Activated naive CD8-positive, alpha-beta T cell (primary cell): ENCODE measurements around the gene SIGLEC7.

ENCODE experiments used
- H3K27ac Mint-ChIP-seq: one replicate; pipeline ENCODE4 v1.8.0; 2021; ENCODE audit warnings: mixed read lengths
- H3K27me3 Mint-ChIP-seq: one replicate; pipeline ENCODE4 v1.8.0; 2021; ENCODE audit warnings: mixed read lengths
- H3K36me3 Mint-ChIP-seq: one replicate; pipeline ENCODE4 v1.8.0; 2021; ENCODE audit warnings: mixed read lengths
- H3K4me1 Mint-ChIP-seq: one replicate; pipeline ENCODE4 v1.8.0; 2021; ENCODE audit warnings: low read depth, mixed read lengths
- H3K4me3 Mint-ChIP-seq: one replicate; pipeline ENCODE4 v1.8.0; 2021; ENCODE audit warnings: mild to moderate bottlenecking, mixed read lengths
- H3K9me3 Mint-ChIP-seq: one replicate; pipeline ENCODE4 v1.8.0; 2021; ENCODE audit warnings: low read depth, mixed read lengths

The SIGLEC7 gene

DNA sequence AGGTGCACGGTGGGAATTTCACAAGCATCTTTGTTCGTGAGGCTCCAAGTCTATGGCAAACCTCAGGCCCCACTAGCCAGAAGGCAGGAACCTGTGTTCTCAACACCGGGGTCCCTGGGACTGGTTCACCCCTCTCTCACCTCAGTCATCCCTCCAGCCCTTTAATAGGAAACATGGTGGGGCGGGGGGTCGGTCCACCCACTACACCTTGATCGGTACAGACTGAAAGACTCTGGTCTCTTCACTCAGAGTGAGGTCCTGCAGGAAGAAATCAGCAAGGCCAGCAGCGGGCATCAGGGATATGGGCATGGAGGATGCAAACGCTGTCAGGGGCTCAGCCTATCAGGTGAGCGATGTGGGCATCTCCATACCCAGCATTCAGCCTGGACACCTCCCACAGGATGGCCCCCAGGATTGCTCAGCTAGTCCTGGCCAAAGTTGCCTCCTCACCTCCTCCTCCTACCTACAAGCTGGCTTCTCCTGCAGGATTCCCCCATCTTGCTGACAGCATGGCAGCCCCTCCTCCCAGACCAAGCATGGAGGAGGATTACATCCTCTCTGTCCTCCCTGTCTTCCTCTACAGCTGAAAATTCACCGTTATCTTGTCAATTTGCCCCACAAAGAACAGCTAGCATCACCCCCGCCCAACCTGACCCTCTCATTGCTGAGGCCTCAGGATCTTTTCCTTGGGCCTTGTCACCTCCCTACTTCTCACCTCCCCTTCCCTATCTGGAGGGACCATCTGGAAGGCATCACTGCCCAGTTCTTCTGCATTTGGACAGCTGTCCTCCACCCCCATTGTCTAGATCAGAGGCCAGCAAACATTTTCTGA, 45.5 kb downstream of the SIGLEC7 start:
- Mint-ChIP-seq H3K4me1 (peaks cover 1% of the 10 kb centered on the region), H3K9me3 (no peaks in the 10 kb centered on the region), H3K4me3 (no peak overlapping the region), H3K36me3 (no peaks in the 10 kb centered on the region), H3K27ac (no peak overlapping the region), H3K27me3 (peaks cover 8% of the 10 kb centered on the region)

DNA sequence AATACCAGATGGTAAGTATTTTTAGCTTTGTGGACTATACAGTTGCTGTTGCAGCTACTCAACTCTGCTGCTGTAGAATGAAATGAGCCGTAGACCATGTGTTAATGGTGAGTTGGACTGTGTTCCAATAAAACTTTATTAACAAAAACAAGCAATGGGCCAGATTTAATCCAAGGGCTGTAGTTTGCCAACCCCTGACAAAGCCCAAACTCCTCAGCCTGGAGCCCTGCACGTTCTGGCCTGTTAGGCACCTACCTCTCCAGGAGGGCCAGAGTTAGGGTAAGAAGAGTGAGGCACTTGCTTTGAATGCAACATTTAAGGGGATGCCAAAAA, 46.1 kb downstream of the SIGLEC7 start:
- Mint-ChIP-seq H3K4me1 (peaks cover 1% of the 10 kb centered on the region), H3K36me3 (no peaks in the 10 kb centered on the region), H3K27me3 (peaks cover 8% of the 10 kb centered on the region), H3K4me3 (no peak overlapping the region), H3K9me3 (no peaks in the 10 kb centered on the region), H3K27ac (no peak overlapping the region)

DNA sequence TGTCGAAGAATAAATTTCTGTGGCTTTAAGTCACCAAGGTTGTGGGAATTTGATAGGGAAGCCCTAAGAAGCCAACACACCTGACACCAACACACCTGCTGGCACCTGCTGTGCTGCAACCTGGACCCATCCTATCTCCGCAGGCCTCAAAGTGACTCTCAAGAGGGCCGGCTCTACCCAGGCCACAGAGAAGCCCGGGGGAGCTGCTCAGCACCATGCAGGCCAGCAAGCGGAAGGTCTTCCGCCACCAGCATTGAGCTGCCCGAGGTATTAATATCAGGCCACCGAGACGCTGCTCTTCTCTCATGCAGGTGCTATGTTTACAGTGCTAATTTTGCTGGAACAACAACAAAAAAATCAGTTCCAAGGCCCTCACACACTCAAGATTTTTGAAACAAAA, 50.6 kb downstream of the SIGLEC7 start:
- H3K27me3 Mint-ChIP-seq, result no peaks in the 10 kb centered on the region
- H3K27ac Mint-ChIP-seq, result no peak overlapping the region
- H3K9me3 Mint-ChIP-seq, result no peaks in the 10 kb centered on the region
- no peaks in the 10 kb centered on the region for H3K4me1 Mint-ChIP-seq
- H3K4me3 Mint-ChIP-seq, result no peak overlapping the region
- H3K36me3 Mint-ChIP-seq, result no peaks in the 10 kb centered on the region

- peaks cover 3% of the 10 kb centered on the region for H3K27me3 Mint-ChIP-seq
Measured at GRCh38 chr19:51194527-51195315, 52.6 kb downstream of the SIGLEC7 start.

DNA sequence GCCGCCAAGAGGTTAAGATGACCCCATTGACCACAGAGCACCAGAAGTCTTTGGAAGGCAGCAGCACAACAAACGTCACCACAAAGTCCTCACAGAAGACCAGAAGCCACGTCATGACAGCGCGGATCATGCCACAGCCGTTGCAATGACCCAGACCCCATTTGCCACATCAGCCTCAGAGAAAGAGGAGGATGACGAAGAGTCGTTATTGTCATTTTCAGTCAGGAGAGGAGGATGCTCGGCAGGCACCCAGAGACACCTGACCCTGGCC, 53.1 kb downstream of the SIGLEC7 start:
- no peak overlapping the region for H3K4me3 Mint-ChIP-seq
- H3K4me1 Mint-ChIP-seq, result no peaks in the 10 kb centered on the region
- H3K27ac Mint-ChIP-seq, result no peak overlapping the region
- H3K27me3 Mint-ChIP-seq, result peaks cover 5% of the 10 kb centered on the region
- H3K9me3 Mint-ChIP-seq, result no peaks in the 10 kb centered on the region
- H3K36me3 Mint-ChIP-seq, result no peaks in the 10 kb centered on the region

More at GRCh38 chr19:51194527-51195315, 52.6 kb downstream of the SIGLEC7 start:
- no peak overlapping the region for H3K4me3 Mint-ChIP-seq
- H3K36me3 Mint-ChIP-seq, result no peaks in the 10 kb centered on the region
- no peak overlapping the region for H3K27ac Mint-ChIP-seq
- no peaks in the 10 kb centered on the region for H3K9me3 Mint-ChIP-seq
- H3K4me1 Mint-ChIP-seq, result no peaks in the 10 kb centered on the region

- H3K4me3 Mint-ChIP-seq, result no peak overlapping the region
- H3K36me3 Mint-ChIP-seq, result no peaks in the 10 kb centered on the region
- H3K9me3 Mint-ChIP-seq, result no peaks in the 10 kb centered on the region
- H3K27me3 Mint-ChIP-seq, result peaks cover 9% of the 10 kb centered on the region
- H3K27ac Mint-ChIP-seq, result no peak overlapping the region
- no peaks in the 10 kb centered on the region for H3K4me1 Mint-ChIP-seq
Measured at GRCh38 chr19:51195616-51196015, 53.5 kb downstream of the SIGLEC7 start.

DNA sequence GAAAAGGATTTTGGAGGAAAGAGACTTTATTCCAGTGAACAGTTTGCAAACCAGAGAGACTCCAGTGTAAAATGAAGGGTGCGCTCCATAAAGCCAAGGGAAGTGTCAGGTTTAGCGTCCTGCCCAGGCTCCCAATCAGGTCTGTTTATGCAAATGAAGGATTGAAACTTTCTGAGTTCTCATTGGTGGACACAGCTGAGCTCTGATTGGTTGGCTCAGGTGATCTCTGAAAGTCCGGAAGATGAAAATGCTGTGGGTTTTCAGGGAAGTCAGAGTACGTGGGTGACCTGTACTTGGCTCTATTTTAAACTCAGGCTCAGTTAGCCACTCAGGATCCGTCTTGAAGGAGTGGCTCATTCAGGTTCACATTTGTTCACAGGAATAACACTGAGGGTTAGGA, 54.1 kb downstream of the SIGLEC7 start:
- Mint-ChIP-seq H3K27ac (no peak overlapping the region), H3K36me3 (no peaks in the 10 kb centered on the region), H3K4me1 (no peaks in the 10 kb centered on the region), H3K27me3 (peaks cover 12% of the 10 kb centered on the region), H3K9me3 (no peaks in the 10 kb centered on the region), H3K4me3 (no peak overlapping the region)

- no peaks in the 10 kb centered on the region for H3K36me3 Mint-ChIP-seq
- H3K4me1 Mint-ChIP-seq, result no peaks in the 10 kb centered on the region
- H3K27me3 Mint-ChIP-seq, result peaks cover 13% of the 10 kb centered on the region
- no peak overlapping the region for H3K4me3 Mint-ChIP-seq
- H3K9me3 Mint-ChIP-seq, result no peaks in the 10 kb centered on the region
- no peak overlapping the region for H3K27ac Mint-ChIP-seq
Measured at GRCh38 chr19:51198641-51199040, 56.5 kb downstream of the SIGLEC7 start.

- Mint-ChIP-seq H3K4me1 (no peaks in the 10 kb centered on the region), H3K27me3 (peaks cover 13% of the 10 kb centered on the region), H3K27ac (no peak overlapping the region), H3K9me3 (no peaks in the 10 kb centered on the region), H3K36me3 (no peaks in the 10 kb centered on the region), H3K4me3 (no peak overlapping the region)
Measured at GRCh38 chr19:51200071-51200666, 58.1 kb downstream of the SIGLEC7 start.

DNA sequence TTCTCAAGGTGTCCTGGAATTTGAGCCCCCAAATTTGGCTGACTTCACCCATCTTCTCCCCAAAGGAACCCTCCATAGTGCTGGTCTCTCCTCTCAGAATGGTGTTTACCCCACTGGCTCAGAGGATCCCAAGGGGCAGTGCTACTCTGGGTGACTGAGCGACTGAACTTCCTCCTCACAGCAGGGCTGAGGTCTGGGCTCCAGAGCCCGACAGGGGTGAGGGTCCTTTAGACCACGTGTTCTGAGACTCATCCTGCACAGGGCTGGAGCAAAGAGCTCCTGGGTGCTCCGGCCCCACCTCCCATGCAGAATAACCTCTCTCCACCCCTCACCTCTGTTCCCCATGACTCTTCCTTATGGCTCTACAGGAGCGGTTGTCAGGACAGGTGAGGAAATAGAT, 59.6 kb downstream of the SIGLEC7 start:
- no peaks in the 10 kb centered on the region for H3K9me3 Mint-ChIP-seq
- peaks cover 14% of the 10 kb centered on the region for H3K27me3 Mint-ChIP-seq
- no peak overlapping the region for H3K27ac Mint-ChIP-seq
- no peaks in the 10 kb centered on the region for H3K4me1 Mint-ChIP-seq
- H3K36me3 Mint-ChIP-seq, result no peaks in the 10 kb centered on the region
- no peak overlapping the region for H3K4me3 Mint-ChIP-seq
